ENCODE results near the gene RFTN1.
"Not testable (repeated sequence)": the region's sequence is repeated elsewhere in the genome, so short reads cannot be mapped to it uniquely, and the experiment has no call there.

RFTN1 gene

DNA sequence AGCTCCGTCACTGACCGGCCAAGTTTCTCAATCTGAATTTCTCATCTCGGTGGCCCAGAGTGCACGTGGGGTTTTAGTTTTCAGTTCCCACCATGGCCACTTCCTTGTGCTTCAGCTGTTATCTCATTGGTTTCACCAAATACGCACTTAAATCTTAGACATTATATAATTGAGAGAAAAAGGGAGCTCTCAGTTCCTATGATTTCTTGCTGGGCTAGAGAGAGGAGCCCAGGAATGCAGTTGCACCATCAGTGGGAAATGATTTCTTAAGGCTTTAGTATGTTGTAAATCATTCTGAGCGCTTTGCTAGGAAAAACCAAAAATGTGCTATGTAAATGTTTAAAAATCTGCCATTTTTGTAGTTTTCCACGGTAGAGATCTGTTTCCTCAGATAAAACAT, 195.3 kb downstream of the RFTN1 start:
- no peak for DNase-seq

DNA sequence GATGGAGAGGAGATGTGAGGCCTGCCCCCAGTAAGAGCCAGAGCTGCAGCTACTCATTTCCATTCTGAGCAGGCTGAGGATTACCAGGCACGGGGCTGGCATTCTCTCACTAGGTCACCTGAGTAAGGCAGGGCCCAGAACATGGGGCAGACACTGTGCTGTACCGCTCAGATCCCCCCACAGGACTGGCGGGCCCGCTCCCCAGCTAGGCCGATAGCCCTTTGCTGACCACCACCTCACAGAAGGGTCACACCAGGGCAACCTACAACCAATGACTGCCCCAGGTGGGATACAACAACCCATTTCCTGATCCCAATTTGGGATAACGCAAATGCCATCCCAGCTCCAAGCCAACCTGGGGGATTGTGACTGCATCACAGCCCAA, 195.9 kb downstream of the RFTN1 start:
- no peak for DNase-seq

DNA sequence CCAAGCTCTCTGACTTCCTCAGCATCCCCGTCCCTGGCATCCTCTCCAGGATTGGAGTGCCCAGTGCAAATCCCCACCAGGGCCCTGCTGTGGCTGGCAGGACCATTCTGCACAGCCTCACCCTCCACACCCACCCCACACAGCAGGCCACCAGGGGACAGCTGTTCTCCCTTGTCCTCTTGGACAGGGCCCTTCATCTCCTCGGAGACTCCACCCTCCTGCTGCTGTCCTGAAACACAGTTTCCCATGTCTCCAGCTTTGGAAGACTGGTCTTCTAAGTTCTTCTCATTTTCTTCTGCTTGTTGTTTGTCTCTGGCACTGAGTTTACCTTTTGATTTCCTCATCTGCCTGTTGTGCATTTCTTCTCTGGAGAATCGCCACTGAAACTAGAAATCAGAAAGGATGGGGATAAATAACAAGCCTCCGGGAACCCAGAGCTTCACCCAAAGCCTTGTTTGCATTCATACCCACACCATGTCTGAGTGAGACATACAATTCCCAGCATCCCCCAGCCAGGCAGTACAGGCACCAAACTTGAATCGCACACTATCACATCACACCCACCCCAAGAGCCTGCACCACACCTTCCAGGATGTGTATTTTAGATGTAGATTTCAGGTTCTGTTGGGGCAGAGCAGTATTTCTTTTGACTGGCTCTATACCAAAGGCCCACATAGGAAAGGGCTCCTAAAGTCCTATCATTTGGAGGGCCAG, 196.5 kb downstream of the RFTN1 start:
- no peak for DNase-seq

DNA sequence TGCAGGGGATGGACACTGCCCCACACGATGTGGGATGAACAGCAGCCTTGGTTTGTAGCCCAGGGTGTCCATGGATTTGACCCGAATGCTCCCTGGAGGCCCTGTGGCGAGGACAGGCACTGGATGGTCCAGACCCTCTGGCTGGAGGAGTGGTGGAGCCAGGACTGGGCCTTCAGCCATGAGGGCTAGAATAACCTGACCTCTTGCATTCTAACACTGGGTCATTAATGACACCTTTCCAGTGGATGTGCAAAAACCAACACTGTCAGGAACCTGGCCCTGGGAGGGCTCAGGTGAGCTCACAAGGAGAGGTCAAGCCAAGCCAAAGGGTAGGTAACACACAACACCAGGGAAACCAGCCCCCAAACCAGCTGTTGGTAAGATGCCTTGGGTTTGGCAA, 197.1 kb downstream of the RFTN1 start:
- no peak for DNase-seq

DNA sequence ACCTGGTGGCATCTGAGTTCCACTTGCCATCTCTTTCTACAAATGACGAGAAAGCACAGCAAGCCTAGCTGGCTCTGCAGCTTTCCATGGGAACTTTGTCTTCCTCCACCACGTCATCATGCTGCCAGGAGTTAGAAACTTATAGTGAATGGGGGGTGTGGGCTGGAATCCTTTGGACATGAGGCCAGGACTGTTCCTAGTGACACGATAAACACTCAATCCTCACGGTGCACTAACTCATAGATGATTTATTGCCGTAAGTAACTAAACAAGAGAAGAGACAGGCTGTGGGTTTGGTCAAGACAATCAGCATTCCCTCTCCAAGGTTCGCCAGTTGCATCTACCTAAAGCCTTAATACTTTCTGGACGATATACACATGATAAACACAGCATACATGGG, 197.9 kb downstream of the RFTN1 start:
- DNase-seq = no peak

DNA sequence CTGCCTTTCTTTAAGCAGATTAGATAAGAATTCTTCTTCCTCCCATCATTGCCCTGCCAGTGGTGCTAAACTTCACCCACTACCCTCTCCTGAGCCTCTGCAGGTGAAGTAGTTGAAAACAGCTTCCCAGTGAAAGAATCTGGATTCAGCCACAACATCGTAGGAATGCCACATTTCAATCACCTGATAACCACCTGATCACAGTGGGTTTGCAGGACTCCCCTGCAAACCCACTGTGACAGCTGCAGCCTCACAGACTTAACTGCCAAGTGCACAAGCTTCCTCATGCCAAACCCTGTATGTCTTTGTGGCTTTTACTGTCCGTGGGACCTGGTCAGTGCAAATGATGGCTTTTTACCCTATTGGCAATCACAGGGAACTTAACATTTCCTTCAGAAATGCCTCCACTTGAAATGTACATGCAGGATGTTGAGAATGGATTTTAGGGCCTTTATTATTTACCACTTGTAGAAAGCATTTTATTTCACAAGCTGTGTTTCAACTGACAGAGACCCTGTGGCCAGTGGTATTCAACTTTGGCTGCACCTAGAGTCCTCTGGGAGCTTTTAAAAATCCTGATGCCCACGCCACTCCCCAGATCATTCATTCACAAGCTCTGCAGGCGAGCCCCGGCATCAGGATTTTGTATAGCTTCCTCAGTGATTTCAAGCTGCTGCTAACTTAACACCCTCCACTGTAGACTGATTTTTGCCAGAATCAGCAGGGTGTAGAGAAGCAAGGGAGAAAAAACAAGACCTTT, 199.4 kb downstream of the RFTN1 start:
- no peak for DNase-seq

DNA sequence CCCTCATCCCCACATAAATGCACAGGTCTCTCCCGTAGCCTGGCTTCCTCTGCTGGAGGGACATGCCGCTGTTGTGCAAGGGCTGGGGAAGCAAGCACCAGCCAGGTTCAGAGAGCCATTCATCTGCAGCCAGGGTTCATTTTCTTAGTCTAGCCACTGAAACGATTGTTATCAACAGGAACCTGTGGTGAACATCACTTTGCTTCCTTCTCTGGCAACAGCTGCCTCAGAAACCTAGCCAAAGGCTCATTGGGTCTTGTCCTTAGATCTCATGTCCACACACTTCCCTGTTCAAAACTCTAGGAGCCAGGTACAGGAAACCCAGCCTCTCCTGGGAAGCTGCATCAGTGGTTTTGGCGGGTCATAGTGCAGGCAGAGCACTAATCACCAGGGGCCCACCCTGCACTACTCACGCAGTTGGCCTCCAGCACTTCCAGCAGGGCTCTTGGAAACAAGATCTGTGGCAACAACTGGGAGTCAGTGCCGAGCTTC, 201.5 kb downstream of the RFTN1 start:
- no peak for DNase-seq

DNA sequence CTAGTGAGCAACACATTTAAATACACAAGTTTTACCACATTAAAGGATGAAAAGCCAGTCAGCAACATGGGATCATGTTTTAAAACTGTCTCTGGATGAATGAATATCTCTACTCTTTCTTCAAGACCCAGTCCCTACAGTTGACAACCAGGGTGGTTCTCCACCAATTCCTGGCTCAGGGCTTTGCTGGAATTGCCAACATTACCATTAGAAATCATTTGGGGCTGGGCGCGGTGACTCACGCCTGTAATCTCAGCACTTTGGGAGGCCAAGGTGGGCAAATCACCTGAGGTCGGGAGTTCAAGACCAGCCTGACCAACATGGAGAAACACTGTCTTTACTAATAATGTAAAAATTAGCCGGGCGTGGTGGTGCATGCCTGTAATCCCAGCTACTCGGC, 203.0 kb downstream of the RFTN1 start:
- DNase-seq = not testable (repeated sequence)

DNA sequence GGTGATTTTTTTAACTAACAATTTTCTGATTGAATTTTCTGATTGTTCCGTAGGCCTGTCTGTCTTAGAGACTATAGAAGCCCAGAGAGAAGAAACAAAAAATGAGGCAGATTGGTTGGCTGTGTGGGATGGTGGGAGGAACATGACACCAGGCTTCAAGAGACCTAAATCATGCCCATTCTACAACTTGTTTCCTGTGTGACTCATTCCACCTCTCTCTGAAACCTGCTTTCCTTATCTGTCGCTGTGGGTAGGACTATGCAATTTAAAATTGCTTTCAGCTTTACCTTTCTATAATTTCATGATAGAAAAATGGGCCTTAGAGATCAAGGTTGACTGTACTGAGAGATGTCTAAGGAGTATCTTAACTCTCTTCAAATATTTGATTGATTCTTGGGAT, 203.9 kb downstream of the RFTN1 start:
- no peak for DNase-seq

DNA sequence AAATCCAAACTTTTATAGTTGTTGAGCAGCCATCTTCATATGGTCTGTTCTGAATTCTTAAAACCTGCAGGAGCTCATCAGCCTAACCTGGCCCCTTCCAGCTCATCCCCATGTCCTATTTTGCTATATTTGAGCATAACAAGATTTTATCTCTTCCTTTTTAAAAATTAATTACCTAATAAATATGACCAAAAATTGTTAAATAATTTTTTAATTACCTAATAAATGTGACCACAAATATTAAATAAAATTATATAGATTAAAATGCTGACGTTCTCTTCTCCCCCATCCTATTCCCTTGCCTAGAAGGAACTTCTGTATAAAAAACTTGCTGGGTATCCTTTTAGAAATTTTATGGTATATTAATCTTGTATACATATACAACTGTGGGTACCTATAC, 204.8 kb downstream of the RFTN1 start:
- no peak for DNase-seq

DNA sequence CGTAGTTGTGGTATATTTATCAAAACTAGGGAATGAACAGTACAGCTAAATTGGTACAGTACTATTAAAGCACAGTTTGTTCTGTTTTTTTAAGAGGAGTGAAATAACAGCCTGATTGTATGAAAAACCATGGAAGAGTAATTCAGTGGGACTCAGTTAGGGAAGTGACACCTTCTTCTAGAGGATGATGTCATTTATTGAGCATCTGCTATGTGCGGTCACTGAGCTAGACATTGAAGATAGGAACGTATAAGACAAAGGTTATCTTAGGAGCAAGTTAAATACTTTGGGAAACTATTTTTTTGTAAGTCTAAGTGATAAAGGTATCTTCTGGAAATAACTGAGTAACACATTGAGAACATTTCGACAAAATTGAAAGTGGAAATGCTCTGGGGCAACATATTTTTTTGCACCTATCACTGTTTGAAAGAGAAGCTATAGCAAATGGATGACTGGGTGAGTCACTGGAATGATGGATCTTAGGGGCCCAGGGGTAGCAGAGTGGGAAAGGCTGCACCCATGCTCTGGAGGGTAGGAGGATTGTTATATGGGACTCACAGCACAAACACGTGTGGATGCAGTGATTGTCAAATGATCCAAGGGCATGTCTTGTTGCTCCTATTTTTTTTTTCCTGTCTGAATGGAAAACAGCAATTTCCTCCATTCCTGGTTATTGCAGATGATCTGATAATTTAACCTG, 205.5 kb downstream of the RFTN1 start:
- no peak for DNase-seq

DNA sequence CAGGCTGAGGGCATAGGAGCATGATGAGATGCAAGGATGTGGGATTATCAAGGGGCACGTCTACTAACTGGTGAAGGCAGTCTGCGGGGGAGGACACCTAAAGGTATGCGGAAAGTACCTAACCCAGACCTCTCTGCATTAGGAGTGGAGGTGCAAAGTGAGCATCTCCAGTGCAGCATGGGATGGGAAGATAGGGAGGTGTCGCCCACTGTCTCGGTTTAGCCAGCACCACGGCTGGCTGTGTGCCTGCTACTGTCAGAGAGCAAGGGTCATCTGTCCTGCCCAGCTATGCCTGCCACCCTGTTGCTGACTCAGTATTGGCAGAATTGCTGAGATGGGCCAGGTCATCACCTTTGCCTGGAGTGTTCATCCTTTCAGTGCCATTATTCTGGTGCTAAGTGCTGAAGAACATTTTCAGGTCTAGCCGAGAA, 208.4 kb downstream of the RFTN1 start:
- no peak for DNase-seq

DNA sequence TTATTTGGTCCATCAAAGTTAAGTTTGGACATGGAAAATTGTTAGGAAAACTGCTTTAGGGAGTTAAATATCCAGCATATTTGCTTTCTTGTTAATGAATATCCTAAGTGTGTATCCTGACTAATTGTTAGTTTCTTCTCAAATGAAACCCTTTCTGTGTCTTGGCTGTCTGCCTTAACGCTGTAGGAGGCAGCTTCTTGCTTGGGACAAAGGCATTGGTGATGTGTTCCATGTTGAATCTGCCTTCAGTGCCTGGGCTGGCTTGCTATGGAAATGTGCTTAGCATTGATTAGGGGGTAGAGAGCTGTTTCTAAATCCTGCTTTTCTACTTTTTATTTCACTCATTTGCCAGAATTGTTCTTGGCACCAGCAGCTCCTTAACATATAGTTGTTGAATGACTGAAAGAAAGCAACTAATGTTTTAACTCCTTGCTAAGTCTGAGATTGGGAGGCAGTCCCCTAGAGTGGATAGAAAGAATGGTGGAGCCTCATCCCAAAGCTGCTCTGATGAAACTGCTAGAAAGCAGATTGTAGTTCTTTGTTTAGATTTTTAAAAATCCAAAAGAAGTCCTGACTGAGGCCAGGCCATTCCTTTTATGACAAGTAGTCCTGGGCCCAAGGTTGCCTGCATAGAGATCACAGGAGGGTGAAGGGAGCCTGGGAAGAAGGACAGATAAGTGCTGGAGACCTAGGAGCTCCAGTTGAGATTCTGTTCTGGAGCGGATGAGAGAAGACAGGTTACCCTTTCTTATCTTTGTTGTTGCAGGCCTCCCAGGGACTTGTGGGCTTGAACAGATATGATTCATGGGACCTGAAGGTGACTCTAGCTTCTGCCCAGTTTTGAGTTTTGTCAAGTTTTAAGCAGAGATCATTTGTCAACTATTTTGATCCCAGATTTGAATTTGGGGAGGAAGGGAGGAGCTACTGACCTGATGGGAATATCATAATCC, 209.2 kb downstream of the RFTN1 start:
- no peak for DNase-seq

DNA sequence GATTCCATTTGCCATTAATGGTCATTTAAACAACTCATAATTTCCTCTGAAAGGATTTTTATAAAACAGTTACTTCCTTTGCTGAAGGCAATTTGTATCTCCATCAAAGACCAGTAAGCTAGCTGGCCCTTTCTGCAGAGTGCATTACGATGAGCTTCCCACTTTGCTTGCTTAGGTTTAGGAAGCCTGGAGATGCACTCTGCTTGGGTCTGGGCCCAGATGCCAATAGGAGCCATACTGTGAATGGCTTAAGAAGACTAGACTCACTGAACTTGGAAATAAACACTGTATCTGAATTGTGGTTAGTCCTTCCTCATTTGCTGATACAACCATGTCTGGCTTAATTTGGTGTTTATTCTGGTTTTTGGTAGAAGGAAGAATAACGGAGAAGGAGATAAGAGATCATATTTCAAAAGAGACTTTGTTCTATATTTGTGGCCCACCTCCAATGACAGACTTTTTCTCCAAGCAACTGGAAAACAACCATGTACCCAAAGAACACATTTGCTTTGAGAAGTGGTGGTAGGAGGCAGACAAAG, 210.4 kb downstream of the RFTN1 start:
- DNase-seq = no peak

DNA sequence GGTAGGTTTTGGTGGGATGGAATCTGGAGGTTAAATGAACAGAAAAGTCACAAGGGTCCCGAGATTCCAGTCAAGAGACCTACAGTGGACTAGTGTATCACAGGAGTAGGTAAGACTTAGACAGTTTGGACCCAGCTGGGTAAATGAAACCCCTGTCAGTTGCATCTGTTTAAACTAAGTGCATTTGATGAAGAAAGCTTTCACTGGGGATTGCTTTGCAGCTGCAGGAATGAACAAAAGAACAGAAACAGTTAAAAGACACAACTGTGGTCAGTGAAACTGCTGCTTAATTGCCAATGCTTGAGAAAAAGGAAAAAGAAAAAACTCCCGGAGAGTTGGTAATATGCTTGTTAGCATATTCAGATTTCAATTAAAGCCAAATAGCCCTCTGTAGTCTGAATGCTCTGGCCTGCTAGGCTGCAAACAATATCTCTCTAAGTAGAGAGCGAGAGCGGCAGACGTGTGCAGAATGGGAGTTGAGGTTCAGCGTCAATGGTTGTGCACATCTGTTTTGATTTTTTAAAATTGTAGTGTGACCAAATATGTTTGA, 211.3 kb downstream of the RFTN1 start:
- no peak for DNase-seq

DNA sequence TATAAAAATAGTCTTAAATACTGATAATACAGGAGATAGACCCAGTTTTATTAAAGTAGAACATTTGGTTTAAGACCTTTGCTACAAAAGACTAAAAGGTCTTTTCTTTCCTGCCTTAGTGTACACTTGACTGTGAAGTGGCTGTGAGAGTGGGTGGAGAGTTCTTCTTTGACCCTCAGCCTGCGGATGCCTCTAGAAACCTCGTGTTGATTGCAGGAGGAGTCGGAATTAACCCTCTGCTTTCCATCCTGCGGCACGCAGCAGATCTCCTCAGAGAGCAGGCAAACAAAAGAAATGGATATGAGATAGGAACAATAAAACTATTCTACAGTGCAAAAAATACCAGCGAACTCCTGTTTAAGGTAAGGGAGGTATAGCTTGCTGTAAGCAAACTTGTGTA, 212.0 kb downstream of the RFTN1 start:
- no peak for DNase-seq

DNA sequence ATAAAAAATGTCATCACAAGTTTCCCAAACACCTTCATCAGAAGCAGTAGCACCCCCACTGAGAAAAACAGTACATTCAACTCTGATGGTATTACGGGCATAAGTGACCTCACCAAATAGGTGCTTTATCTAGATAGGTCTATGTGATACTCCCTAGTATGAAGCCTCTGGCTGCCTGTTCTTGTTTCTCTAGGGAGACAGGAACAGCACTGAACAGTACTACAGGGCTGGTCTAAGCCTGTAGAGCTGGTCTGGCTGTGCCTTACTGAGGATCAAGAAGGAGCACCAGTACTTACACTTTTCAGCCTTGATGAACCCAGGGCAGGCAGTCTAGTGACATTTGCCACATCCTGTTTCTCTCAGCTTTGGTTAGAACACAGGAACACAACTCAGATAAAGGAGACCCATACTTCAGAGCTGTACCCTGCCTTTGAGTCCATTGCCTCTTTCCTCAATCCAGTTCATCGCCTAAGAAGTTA, 212.6 kb downstream of the RFTN1 start:
- no peak for DNase-seq

DNA sequence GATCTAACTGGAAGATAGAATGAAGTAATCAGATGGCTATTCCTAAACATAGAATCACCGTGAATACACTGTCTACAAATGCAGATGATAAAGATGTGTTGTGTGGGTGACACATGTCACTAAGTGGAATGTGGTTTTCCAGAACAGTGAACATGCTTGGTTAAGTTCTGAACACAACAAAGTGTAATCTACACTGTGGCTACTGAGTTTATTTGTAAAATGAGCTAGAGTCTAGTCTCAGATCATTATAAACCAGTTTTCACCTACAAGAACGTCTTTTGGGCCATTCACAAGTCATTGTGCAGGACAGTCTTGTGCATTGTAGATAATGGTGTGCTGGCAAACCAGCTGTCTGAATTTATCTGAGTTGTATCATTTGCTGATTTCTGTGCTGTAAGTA, 213.2 kb downstream of the RFTN1 start:
- DNase-seq = no peak

DNA sequence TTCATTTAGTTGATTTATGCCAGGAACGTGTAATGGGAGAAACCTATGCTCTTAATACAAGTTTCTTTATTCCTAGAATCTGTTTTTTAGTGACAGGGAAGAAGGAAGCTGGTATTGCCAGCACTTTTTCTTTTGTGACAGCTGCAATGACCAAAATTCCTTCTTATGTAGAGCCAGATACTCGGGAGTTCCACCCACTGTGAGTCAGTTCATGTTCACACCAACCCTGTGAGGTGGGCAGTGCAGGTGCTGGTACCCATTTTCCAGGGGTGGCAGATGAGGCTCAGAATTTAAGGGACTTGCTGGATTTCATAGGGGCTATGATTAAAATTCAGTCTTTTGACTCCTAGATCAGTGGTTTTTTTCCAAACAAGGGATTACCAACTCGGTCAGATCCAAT, 213.8 kb downstream of the RFTN1 start:
- no peak for DNase-seq

DNA sequence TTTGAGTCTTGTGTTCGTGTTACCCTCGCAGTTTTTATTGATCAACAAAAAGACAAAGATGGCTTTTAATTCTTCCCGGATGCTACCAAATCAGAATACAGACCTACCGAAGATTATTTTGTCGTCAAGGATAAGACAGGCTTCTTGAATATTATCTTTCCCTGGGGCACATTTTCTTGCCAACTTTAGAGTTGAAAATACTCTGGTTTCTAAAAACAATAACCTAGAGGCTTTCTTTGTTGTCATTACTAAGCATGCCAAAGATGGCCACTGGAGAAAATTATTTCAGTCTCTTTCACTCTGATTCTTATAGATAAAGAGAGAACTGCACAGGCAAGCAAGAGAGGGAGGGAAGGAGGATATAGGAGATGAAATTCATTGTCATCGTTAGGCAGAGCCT, 214.6 kb downstream of the RFTN1 start:
- DNase-seq = no peak

DNA sequence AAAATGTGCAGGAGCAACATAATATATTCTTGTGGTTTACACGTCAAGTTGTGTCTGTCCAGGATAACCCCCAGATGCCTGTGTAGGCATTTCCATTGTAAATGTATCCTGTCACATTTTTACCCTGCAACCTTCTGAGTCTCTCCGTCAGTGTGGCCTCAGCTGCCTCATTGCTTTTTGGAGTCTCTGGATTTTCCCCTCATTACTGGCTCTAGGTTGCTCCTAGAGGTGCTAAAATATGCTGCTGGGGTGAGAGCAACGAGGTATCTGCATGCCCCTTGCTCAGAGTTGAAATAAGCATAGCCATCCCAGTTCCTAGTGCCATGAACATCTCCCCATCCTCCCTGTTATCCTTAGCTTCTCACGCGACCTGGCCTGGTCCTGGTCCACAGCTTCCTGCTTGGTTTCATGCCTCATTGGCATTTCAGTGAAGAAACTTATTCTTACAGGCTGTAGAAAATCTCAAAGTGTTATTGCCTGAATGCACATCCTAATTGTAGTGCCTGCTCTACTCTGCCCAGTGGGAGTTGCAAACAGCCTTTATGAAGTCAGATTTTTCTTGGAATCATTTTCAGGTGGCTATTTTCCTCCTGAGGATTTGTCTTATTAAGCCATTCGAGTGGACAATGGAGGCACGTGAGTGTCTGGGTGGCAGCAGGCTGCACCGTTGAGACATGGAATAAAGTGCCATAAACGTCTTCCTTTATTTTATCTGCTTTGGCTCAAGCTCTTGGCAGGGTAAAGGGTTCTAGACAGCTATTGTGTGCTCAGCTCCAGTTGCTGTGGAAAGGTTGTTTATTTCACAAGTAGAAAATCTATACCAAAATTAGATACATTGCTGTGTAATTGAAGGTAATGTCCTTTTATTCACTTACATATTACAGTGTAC, 215.3 kb downstream of the RFTN1 start:
- DNase-seq = no peak

Measured in NCI-H1105 treated with DMSO at 0.1 percent for 48 hours (cell line).